HG02798 (cell line): Measurements from ENCODE around the gene DSCAM.

Source experiments
- ATAC-seq: cut with Tn5 transposase; IDR thresholded peaks from one replicate; pipeline ENCODE4 v1.9.1; 2021; ENCODE audit warnings: mild to moderate bottlenecking; ENCODE audit not compliant: unreplicated experiment, poor library complexity

Gene DSCAM

GRCh38 chr21:40165773-40166070 lies 681.2 kb downstream of the DSCAM start:
- ATAC-seq: no peak

- no peak for ATAC-seq
Measured at GRCh38 chr21:40164905-40165772, 681.8 kb downstream of the DSCAM start.

- no peak for ATAC-seq
Measured at GRCh38 chr21:40162075-40162474, 684.9 kb downstream of the DSCAM start.

DNA sequence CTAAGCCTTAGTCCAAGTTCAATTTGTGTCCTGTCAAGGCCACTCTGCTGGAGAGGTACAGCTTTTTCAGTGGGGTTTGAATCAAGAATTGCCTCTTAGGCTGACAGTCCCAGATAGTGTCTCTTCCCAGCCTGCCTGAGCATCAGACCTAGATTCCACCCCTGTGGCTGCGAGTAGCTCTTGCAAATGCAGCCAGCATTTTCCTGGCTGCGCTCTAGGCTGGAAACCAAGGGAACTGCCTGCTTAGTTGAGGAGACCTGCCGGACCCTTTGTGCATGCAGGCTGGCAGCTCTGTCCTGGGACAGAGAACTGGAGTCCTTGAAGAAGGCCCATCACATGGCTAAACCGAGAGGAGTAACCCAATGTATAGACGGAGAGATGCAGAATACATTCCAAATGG lies 686.0 kb downstream of the DSCAM start:
- ATAC-seq: no peak

DNA sequence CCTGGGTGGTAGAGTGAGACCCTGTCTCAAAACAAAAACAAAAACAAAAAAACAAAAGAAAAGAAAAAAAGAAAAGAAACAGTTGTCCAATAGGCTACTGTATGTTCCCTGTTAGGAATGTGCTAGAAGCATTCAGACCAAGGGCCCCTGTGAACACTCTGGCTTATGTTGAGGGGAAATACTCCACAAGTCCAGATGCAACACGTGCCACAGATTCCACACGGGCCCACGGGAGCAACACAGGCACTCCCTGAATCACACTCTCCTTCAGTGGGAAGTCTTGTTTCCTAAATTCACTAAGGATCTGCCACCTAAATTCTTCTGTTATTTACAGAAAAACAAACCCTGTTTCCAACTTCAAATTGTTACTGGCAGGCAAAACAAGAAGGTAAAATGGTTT lies 688.6 kb downstream of the DSCAM start:
- ATAC-seq: no peak

DNA sequence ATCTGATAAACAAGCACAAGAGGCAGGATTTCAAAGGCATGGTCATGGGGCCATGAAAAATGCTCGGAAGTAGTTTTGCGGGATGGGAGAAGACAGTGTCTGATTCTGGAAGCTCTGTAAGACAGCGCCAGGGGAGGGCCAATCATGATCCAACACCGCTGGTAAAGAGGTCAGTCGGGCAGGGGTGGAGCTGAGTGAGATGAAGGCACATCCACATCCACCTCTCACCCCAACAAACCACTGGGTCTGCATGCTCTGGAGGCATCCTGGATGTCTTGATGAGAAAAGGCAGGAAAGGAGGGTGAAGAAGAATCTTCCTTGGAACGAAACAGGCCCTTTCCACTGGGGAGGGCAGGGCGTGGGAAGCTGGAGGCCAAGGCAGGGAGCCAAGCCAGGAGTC lies 691.4 kb downstream of the DSCAM start:
- no peak for ATAC-seq

- ATAC-seq: no peak
Measured at GRCh38 chr21:40153351-40153750, 693.6 kb downstream of the DSCAM start.

- ATAC-seq: no peak
Measured at GRCh38 chr21:40152476-40152875, 694.5 kb downstream of the DSCAM start.

DNA sequence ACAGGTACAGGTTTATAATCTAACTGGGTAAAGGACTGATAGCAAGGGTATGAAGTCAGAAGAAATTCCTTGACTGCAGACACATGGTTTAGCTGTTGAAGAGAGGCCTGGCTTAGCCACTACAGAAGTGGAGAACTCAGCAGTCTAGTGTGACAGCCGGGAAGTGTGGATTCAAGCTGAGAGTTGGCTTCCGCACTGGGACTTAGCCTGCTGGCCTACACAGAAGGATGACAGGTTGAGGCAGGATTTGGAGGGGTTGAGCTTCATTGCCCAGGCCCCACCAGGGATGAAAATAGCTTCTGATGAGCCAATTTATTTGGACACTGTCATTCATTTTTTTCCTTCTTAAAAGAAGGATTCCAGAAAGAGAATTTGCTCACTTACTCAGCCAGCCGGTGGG lies 695.3 kb downstream of the DSCAM start:
- ATAC-seq: no peak

DNA sequence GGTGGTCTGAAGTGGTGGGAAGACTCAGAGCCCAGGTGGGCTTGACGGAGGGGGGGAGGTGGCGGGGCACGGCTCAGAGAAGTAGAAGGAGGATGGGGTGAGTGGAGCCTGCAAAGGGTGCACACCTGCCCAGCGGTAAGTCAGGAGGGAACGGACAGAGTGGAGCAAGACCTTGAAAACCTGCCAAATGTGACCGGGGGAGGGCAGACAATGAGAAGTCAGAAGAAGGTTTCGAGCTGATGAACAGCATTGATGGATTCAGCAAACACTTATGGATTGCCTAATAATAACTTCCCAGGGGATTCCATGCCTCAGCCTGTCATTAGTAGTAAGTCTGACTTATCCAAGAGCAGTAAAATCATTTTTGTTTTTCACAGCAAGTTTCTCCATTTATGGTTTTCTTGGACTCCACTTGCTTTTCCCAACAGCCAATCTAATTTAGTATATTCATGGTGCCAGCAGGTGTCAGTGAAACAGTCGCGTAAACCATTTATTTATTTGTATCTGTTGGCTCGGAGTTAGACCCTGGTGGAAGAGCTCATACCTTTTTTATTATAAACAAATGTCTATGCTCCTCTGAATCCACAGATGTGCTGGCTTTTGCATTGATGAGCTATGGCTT lies 700.6 kb downstream of the DSCAM start:
- ATAC-seq: no peak

DNA sequence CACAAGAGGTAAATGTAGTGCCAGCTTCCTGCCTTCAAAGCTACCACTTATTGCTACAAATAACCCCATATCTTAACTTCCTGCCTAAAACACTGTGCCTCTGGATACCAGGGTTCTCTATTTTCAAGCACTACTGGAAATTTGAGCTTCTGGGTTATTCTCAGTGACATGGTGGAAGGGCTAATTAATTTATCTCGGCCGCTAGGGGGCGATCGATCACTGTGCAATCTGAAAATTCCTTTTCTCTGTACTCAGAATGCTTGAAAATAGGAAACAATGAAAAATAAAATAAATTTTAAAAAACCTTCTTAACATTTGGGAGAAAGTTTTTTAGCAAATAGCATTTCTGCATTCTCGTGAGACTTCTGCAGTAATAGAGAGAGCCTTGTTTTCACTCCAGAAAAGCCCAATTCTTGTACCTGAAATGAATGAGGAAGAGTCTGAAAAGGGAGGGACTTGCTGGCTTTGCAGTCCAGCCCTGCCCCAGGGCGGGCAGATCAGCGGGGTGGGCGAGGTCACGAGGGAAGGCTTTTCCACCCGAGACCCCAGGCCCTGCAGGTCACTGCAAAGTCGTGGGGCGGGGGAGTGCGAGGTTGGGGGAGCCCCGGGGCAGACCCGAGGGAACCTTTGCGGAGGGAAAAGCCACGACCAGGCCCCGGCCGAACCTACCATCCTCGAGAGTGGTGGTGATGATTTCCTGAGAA lies 703.0 kb downstream of the DSCAM start:
- no peak for ATAC-seq

GRCh38 chr21:40141621-40142020 lies 705.3 kb downstream of the DSCAM start:
- no peak for ATAC-seq

- no peak for ATAC-seq
Measured at GRCh38 chr21:40140675-40141074, 706.3 kb downstream of the DSCAM start.

GRCh38 chr21:40139636-40140035 lies 707.3 kb downstream of the DSCAM start:
- ATAC-seq: no peak

DNA sequence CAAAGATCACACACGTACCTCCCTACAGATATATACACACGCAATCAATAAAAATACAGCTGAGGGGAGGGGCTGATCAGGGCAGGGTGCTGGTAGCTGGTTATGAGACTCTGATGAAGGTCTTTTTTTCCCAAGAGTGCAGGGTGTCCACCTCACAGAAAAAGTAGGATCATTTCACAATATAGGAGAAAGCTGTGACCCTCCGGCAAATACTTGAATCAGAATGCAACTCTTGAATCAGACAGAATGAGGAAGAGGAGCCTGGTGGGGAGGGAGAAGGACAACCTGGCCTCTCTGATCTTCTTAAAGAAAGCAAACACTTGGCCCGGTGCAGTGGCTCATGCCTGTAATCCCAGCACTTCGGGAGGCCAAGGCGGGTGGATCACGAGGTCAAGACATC lies 710.4 kb downstream of the DSCAM start:
- no peak for ATAC-seq

DNA sequence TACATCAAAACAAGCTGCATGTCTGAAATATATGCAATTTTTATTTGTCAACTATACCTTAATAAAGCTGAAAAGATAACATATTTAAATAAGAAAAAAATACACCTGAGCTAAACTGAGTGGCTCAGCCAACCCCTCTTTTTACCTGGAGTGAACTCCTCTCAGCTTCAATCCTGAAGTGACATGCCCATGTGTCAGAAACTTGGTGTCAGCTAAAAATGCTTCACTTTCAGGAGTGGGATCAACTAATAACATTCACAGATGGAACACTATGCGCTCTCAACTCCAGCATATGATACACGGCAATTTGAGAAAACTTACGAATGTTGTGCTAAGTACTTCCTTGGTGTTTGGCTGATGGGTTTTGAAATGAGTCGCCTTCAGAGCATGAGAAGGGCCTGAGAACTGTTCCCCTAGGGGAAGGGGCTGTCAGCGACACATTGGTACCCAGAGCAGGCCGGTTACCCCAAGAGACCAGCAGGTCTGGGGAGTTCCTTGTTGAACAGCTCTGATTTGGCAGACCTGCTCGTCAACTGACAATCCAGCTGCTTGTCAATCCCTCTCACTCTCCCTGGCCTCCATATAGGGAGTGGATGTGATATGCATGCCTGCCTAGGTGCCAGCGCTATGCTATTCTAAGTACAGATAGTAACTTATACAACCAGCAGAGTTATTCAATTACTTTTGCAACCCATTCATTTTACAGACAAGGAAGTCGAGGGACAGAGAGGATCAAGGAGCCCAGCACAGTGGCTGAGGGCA lies 712.0 kb downstream of the DSCAM start:
- no peak for ATAC-seq

DNA sequence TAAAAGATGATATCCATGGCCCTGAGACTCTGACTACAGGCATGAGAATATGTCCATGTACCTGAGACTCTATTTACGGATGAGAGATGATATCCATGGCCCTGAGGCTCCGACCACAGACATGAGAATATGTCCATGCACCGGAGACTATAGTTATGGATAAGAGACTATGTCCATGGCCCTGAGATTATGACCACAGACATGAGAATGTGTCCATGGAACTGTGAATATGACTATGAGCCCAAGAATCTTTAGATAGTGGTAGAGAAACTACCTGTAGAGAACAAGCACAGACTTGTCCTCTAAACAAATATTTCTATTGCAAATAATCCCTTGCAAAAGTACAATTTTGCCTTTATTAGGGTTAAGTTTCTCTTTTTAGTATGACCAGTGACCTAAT lies 716.5 kb downstream of the DSCAM start:
- no peak for ATAC-seq

- no peak for ATAC-seq
Measured at GRCh38 chr21:40129809-40130208, 717.1 kb downstream of the DSCAM start.

DNA sequence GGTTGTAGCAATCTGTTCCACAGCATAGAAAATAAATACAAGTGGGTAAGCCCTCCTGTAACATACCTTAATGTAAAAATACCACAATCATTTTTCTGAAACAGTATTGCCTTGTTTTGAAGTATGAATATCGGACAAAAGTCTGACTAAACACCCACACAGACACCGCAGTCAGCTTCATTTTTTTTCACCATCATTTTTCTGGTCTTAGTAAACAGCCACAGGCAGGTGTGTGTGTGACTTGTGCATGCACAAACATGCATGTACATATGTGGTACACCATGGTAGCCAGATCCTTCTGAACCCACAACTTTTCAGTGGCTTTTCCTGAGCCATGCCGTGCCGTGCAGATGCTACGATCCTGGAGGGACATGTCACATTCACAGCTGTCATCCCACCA lies 718.1 kb downstream of the DSCAM start:
- no peak for ATAC-seq

DNA sequence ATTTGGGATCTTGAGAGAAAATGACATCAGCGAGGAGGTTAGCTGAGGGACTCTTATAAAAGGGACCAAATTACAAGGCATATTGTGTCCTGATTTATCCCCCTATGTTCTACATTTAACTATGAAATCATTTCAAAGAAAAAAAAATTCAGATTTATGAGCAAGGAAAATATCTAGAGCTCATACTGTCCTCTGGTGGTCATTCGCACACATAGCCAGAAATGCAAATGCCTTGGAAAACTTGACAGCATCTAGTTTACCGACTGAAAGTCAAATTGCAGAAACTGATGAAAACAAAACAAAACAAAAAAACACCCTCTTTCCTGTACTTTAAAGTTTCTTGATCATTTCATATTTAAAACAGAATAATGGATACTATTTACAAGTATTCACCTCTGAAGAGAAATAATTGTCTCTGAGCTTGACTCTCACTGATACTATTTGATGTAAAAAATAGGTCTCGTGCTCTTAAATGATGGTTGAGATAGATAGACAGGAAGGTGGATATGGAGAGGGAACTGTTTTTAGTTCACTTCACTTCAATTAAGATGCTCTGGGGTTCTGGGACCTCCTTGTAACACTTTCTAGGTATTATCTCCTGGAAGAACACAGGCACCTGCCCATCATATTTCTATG lies 725.9 kb downstream of the DSCAM start:
- ATAC-seq: no peak
